ENCODE data around the gene ESYT1.

The ESYT1 gene, protein sequence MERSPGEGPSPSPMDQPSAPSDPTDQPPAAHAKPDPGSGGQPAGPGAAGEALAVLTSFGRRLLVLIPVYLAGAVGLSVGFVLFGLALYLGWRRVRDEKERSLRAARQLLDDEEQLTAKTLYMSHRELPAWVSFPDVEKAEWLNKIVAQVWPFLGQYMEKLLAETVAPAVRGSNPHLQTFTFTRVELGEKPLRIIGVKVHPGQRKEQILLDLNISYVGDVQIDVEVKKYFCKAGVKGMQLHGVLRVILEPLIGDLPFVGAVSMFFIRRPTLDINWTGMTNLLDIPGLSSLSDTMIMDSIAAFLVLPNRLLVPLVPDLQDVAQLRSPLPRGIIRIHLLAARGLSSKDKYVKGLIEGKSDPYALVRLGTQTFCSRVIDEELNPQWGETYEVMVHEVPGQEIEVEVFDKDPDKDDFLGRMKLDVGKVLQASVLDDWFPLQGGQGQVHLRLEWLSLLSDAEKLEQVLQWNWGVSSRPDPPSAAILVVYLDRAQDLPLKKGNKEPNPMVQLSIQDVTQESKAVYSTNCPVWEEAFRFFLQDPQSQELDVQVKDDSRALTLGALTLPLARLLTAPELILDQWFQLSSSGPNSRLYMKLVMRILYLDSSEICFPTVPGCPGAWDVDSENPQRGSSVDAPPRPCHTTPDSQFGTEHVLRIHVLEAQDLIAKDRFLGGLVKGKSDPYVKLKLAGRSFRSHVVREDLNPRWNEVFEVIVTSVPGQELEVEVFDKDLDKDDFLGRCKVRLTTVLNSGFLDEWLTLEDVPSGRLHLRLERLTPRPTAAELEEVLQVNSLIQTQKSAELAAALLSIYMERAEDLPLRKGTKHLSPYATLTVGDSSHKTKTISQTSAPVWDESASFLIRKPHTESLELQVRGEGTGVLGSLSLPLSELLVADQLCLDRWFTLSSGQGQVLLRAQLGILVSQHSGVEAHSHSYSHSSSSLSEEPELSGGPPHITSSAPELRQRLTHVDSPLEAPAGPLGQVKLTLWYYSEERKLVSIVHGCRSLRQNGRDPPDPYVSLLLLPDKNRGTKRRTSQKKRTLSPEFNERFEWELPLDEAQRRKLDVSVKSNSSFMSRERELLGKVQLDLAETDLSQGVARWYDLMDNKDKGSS

GRCh38 chr12:56127888-56128669, at the start of gene ESYT1:
TSS of gene ESYT1 (plus strand) at chr12:56128267. CDS start at chr12:56128320, 53 bp downstream.
- Histone ChIP-seq H3K27me3 (ENCODE audit: insufficient read depth, low read length, poor library complexity, severe bottlenecking) (no peaks in the 10 kb centered on the region), H3F3A (ENCODE audit: low read depth) (peaks cover 7% of the 10 kb centered on the region), H3K9ac (ENCODE audit: low read depth, low read length, poor library complexity, severe bottlenecking) (peak within 1 kb of the TSS; percentile 86), H2AFZ (ENCODE audit: low read length) (peak within 1 kb of the TSS; percentile 52; the same call in 1 of the 2 replicates), H3K4me2 (ENCODE audit: low read depth, low read length, poor library complexity, severe bottlenecking) (peak within 1 kb of the TSS; percentile 95), H4K20me1 (ENCODE audit: insufficient read depth, low read length, poor library complexity, severe bottlenecking) (peaks cover 5% of the 10 kb centered on the region), H3K9me3 (ENCODE audit: insufficient read depth, low read depth, low read length) (no peaks in the 10 kb centered on the region), H3K4me1 (ENCODE audit: insufficient read depth, low read length, poor library complexity, severe bottlenecking) (peaks cover 52% of the 10 kb centered on the region), H3K36me3 (ENCODE audit: insufficient read depth, low read length) (peaks cover 21% of the 10 kb centered on the region; the same call in 1 of the 2 replicates), H3K79me2 (ENCODE audit: insufficient read depth, low read length) (peaks cover 51% of the 10 kb centered on the region), H3K4me3 (ENCODE audit: low read length, poor library complexity, severe bottlenecking) (peak within 1 kb of the TSS; percentile 87), H3K9me2 (replicated peaks; ENCODE audit: low read depth, low read length) (no peaks in the 10 kb centered on the region)
- TF ChIP-seq, protein P1, sequence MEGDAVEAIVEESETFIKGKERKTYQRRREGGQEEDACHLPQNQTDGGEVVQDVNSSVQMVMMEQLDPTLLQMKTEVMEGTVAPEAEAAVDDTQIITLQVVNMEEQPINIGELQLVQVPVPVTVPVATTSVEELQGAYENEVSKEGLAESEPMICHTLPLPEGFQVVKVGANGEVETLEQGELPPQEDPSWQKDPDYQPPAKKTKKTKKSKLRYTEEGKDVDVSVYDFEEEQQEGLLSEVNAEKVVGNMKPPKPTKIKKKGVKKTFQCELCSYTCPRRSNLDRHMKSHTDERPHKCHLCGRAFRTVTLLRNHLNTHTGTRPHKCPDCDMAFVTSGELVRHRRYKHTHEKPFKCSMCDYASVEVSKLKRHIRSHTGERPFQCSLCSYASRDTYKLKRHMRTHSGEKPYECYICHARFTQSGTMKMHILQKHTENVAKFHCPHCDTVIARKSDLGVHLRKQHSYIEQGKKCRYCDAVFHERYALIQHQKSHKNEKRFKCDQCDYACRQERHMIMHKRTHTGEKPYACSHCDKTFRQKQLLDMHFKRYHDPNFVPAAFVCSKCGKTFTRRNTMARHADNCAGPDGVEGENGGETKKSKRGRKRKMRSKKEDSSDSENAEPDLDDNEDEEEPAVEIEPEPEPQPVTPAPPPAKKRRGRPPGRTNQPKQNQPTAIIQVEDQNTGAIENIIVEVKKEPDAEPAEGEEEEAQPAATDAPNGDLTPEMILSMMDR (conservative IDR thresholded peaks at IDR 0.05; ENCODE audit: low read length), result no peak
- TF ChIP-seq EZH2phosphoT487 (IDR thresholded peaks at IDR 0.05; ENCODE audit: borderline replicate concordance), result no peak

DNA sequence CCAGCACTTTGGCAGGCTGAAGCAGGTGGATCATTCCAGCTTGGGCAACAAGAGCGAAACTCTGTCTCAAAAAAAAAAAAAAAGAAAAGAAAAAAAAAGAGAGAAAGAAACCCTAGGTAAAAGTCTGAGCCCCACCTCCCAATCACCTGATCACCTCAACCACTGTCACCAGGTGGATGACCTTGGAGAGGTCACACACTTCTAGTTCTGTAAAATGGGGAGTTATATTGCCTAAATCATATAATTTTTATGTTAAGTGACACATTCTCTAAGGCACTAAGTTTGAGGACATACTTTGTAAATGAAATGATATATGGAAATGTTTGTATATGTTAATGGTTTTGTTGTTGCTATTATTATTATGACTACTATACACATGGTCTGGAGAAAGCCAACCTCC, 49.6 kb upstream of the ESYT1 start:
- no peak overlapping the region for H3K4me3 ChIP-seq (ENCODE audit: low read length, poor library complexity, severe bottlenecking)
- H3K4me1 ChIP-seq (ENCODE audit: insufficient read depth, low read length, poor library complexity, severe bottlenecking), result peaks cover 8% of the 10 kb centered on the region
- H3K9me2 ChIP-seq (replicated peaks; ENCODE audit: low read depth, low read length), result no peaks in the 10 kb centered on the region
- H3K36me3 ChIP-seq (ENCODE audit: insufficient read depth, low read length), result no peaks in the 10 kb centered on the region
- TF ChIP-seq, protein P1 (conservative IDR thresholded peaks at IDR 0.05; ENCODE audit: low read length), result no peak
- TF ChIP-seq EZH2phosphoT487 (IDR thresholded peaks at IDR 0.05; ENCODE audit: borderline replicate concordance), result no peak
- H3F3A ChIP-seq (ENCODE audit: low read depth), result no peaks in the 10 kb centered on the region
- H3K79me2 ChIP-seq (ENCODE audit: insufficient read depth, low read length), result no peaks in the 10 kb centered on the region
- H3K9ac ChIP-seq (ENCODE audit: low read depth, low read length, poor library complexity, severe bottlenecking), result no peak overlapping the region
- no peaks in the 10 kb centered on the region for H3K9me3 ChIP-seq (ENCODE audit: insufficient read depth, low read depth, low read length)
- H2AFZ ChIP-seq (ENCODE audit: low read length), result no peak overlapping the region
- H3K4me2 ChIP-seq (ENCODE audit: low read depth, low read length, poor library complexity, severe bottlenecking), result no peak overlapping the region
- H3K27me3 ChIP-seq (ENCODE audit: insufficient read depth, low read length, poor library complexity, severe bottlenecking), result no peaks in the 10 kb centered on the region
- H4K20me1 ChIP-seq (ENCODE audit: insufficient read depth, low read length, poor library complexity, severe bottlenecking), result no peaks in the 10 kb centered on the region
